GM23338 (cell line): ENCODE data around the gene DNAJB2.

Experiments
- CREB1 ChIP-seq: fragments of 250-450 bp; sonication (Bioruptor Pico); IDR thresholded peaks from 2 replicates; pipeline ENCODE4 v1.5.0; 2020; ENCODE audit warnings: low read depth, mild to moderate bottlenecking, moderate library complexity
- CTCF ChIP-seq, 2 experiments: fragments of 200-600 bp in 1 of 2; sonication (generic) in 1 of 2; conservative IDR thresholded peaks; 2 replicates each; pipeline versions ENCODE4 v1.5.1 to v1.6.1; 2016 to 2017; ENCODE audit warnings: antibody characterized with exemption in 2 of 2, low read depth in 2 of 2, mild to moderate bottlenecking in 2 of 2, moderate library complexity in 1 of 2
- ETS1 ChIP-seq: IDR thresholded peaks from 2 replicates; pipeline ENCODE4 v1.6.1; 2016; ENCODE audit warnings: antibody characterized with exemption
- EZH2 ChIP-seq: fragments of 200-600 bp; sonication (generic); IDR thresholded peaks from one replicate; pipeline ENCODE4 v1.8.0; 2017; ENCODE audit warnings: antibody characterized with exemption, mild to moderate bottlenecking, low read depth; ENCODE audit not compliant: unreplicated experiment
- EZH2phosphoT487 ChIP-seq: fragments of 200-600 bp; sonication (generic); IDR thresholded peaks from one replicate; pipeline ENCODE4 v1.8.1; 2018; ENCODE audit warnings: antibody characterized with exemption; ENCODE audit not compliant: unreplicated experiment
- JUNB ChIP-seq: IDR thresholded peaks from one replicate; pipeline ENCODE4 v1.6.1; 2016; ENCODE audit warnings: antibody characterized with exemption; ENCODE audit not compliant: unreplicated experiment
- NANOG ChIP-seq: IDR thresholded peaks from 2 replicates; pipeline ENCODE4 v1.6.1; 2016; ENCODE audit warnings: antibody characterized with exemption, borderline replicate concordance
- POLR2AphosphoS5 ChIP-seq: IDR thresholded peaks from 2 replicates; pipeline ENCODE4 v1.6.1; 2016; ENCODE audit warnings: antibody characterized with exemption, low read depth
- REST ChIP-seq: IDR thresholded peaks from one replicate; pipeline ENCODE4 v1.6.1; 2018; ENCODE audit warnings: antibody characterized with exemption; ENCODE audit not compliant: unreplicated experiment
- ZNF114 ChIP-seq: fragments of 250-450 bp; sonication (Bioruptor Pico); IDR thresholded peaks from 2 replicates; pipeline ENCODE4 v1.5.0; 2020; ENCODE audit warnings: mild to moderate bottlenecking, moderate library complexity
- ZNF331 ChIP-seq: fragments of 250-450 bp; sonication (Bioruptor Pico); IDR thresholded peaks from 2 replicates; pipeline ENCODE4 v1.5.0; 2020; ENCODE audit warnings: low read depth, mild to moderate bottlenecking, moderate library complexity

- TF ChIP-seq CTCF (conservative IDR thresholded peaks at IDR 0.05; ENCODE audit: low read depth in 2 of 2), result no peak
- TF ChIP-seq POLR2AphosphoS5, result no peak
- no peak for TF ChIP-seq CREB1 (CRISPR knock-in tag)
- no peak for TF ChIP-seq EZH2
- no peak for TF ChIP-seq EZH2phosphoT487
- no peak for TF ChIP-seq JUNB
- TF ChIP-seq NANOG, result no peak
- TF ChIP-seq REST, result no peak
- no peak for TF ChIP-seq ZNF114 (CRISPR knock-in tag)
- no peak for TF ChIP-seq ZNF331 (CRISPR knock-in tag)
- no peak for TF ChIP-seq ETS1
These were observed 46.6 kb downstream of the DNAJB2 start for GRCh38 chr2:219325657-219326315.
